Testis (tissue), 3 donors: ENCODE results near the gene BTRC. TPM values are rescaled to one million over a fixed set of nuclear protein-coding genes. Genes with fewer than 3 reads are reported as not detected.

Experiments
- DNase-seq: peaks from one replicate; pipeline ENCODE4 v3.0.0-alpha.2; 2019
- H3K27ac ChIP-seq, 2 donors: fragments of 200-600 bp; sonication (generic); one replicate each; pipeline ENCODE4 v1.5.1; 2019
- H3K27me3 ChIP-seq: fragments of 200-600 bp; sonication (generic); one replicate; pipeline ENCODE4 v1.5.1; 2019
- H3K36me3 ChIP-seq: fragments of 200-600 bp; sonication (generic); one replicate; pipeline ENCODE4 v1.5.1; 2017; ENCODE audit warnings: low read depth; ENCODE audit errors: missing control alignments
- H3K4me1 ChIP-seq: fragments of 200-600 bp; sonication (generic); one replicate; pipeline ENCODE4 v1.5.1; 2019
- H3K4me3 ChIP-seq, 2 donors: fragments of 200-600 bp; sonication (generic); one replicate each; pipeline ENCODE4 v1.5.1; 2017 to 2019
- H3K9me3 ChIP-seq: fragments of 200-600 bp; sonication (generic); one replicate; pipeline ENCODE4 v1.5.1; 2017
- POLR2A ChIP-seq: fragments of 450-650 bp; IDR thresholded peaks from one replicate; pipeline ENCODE4 v1.6.1; 2017; ENCODE audit warnings: antibody characterized with exemption, mild to moderate bottlenecking, moderate library complexity
- WGBS, 2 donors: methylation state at CpG; one replicate each; pipeline ENCODE4 v1.1.5; 2018; 5-methylcytosine and 5-hydroxymethylcytosine counted together
- intact Hi-C: fragments of 100-400 bp; cut with DNase I; formaldehyde crosslinking; loops from one replicate; pipeline ENCODE4 v1.15.1; 2023; ENCODE audit warnings: low total_unique reads
- polyA plus RNA-seq: library from polyadenylated mRNA; stranded (reverse); fragments of 350-450 nt; fragmentation: Illumina TruSeq; extraction: RNeasy Lipid Tissue Mini Kit (QIAGEN cat#74804); gene quantifications from one replicate; pipeline ENCODE4 v1.2.3, GENCODE V29; 2014; ENCODE audit warnings: low read depth, low replicate concordance; ENCODE audit not compliant: insufficient read depth
- total RNA-seq, 2 donors: library from RNA; depleted of rRNA; stranded (reverse); fragments of >200 nt; gene quantifications; one replicate each; pipeline ENCODE4 v1.2.3, GENCODE V29; 2016
- TF ChIP-seq, protein P1 (sequence below), 3 experiments: fragments of 450-650 bp in 2 of 3; fragments of 200-600 bp in 1 of 3; sonication (generic) in 1 of 3; IDR thresholded peaks; one replicate each; pipeline ENCODE4 v1.5.1; 2016 to 2019; ENCODE audit warnings: antibody characterized with exemption in 3 of 3, mild to moderate bottlenecking in 2 of 3, moderate library complexity in 1 of 3

BTRC gene
- total and polyA plus RNA-seq, 3 donors from 2014 or later, result 40.0 to 43.8 (median 41.0) TPM

DNA sequence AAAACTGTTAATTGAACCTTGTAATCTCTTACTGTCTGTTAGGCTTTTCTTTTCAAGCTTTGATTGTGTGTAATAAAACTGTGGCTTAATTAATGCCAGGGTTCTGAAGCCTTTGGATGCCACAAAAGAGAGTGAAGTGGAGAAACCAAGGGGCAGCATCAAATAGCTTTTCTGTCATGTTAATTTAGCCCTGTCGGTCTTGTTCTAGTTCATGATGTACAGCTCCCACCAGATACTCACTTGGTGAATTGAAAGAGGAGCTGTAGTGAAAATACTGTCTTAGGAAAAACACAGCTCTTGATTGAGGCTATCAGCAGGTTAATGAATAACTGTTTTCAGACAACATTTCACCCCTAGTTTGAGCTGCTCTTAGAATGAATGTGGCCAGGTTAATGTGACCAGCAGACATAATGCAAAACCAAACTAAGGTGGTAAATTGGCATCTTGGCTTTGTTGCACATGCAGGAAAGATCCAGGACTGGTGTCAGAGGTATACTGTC lies 139.9 kb downstream of the BTRC start:
- H3K9me3 ChIP-seq, result no peaks in the 10 kb centered on the region
- no peak for TF ChIP-seq POLR2A
- TF ChIP-seq, protein P1, sequence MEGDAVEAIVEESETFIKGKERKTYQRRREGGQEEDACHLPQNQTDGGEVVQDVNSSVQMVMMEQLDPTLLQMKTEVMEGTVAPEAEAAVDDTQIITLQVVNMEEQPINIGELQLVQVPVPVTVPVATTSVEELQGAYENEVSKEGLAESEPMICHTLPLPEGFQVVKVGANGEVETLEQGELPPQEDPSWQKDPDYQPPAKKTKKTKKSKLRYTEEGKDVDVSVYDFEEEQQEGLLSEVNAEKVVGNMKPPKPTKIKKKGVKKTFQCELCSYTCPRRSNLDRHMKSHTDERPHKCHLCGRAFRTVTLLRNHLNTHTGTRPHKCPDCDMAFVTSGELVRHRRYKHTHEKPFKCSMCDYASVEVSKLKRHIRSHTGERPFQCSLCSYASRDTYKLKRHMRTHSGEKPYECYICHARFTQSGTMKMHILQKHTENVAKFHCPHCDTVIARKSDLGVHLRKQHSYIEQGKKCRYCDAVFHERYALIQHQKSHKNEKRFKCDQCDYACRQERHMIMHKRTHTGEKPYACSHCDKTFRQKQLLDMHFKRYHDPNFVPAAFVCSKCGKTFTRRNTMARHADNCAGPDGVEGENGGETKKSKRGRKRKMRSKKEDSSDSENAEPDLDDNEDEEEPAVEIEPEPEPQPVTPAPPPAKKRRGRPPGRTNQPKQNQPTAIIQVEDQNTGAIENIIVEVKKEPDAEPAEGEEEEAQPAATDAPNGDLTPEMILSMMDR (IDR thresholded peaks at IDR 0.05), result no peak
- H3K4me1 ChIP-seq, result no peaks in the 10 kb centered on the region
- WGBS, 2 donors, result 65 to 74% methylated on average over 1 of the region's 1 CpG
- H3K4me3 ChIP-seq, result no peak overlapping the region
- no peaks in the 10 kb centered on the region for H3K27me3 ChIP-seq
- H3K36me3 ChIP-seq, result no peaks in the 10 kb centered on the region
- intact Hi-C loops, result no loop called here
- no peak for DNase-seq
- no peak overlapping the region for H3K27ac ChIP-seq

DNA sequence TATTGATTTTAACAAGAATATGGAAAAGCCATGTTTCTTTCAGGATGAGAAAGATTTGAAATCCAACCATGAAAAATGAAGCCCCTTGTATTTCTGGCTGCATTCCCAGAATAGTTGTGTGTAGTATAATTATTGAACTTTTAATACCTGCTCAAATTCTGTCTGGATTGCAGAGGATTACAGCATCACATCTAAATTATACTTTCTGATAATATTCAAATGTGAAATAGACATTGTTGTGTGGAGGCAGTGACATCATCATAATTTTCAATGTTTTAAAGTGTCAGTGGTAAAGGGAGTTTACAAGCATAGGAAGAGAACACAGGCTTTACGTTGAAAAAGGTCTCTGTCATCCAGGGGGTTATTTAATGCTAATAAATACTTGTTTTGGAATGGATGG lies 140.7 kb downstream of the BTRC start:
- 91 to 97% methylated on average over 1 of the region's 1 CpG for WGBS, 2 donors
- TF ChIP-seq POLR2A, result no peak
- TF ChIP-seq, protein P1 (IDR thresholded peaks at IDR 0.05), result no peak
- Histone ChIP-seq H3K9me3 (no peaks in the 10 kb centered on the region), H3K4me3 (no peak overlapping the region), H3K27me3 (no peaks in the 10 kb centered on the region), H3K27ac (no peak overlapping the region), H3K4me1 (no peaks in the 10 kb centered on the region), H3K36me3 (no peaks in the 10 kb centered on the region)
- intact Hi-C loops, result no loop called here
- no peak for DNase-seq

DNA sequence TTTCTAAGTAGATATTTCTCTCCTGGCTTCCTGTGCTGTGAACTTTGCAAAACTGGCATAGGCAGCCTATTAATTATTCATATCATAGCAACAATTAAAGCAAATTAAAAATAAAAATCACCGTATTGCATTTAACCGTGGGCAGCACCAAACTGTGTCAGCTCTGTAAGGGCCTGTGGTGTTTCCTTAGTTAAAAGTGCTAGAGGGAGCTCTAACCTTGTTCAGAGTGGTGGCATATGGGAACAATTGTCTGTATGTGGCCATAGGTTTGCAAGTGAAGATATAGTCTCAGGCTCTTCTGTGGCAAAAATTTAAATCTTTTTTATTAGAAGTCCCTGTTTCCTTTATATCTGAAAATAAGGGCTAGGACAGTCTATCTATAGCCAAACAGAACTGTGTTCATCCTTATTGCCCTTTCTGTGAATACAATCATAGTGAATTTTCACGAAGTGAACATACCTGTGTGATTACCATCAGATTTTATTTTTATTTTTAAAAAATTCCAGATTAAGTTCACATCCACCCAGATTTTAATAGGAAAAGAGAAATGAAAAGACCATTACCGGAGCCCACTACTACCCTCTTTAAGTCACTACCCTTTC lies 141.5 kb downstream of the BTRC start:
- 58 to 66% methylated on average over 4 of the region's 4 CpGs for WGBS, 2 donors
- no peak for DNase-seq
- TF ChIP-seq, protein P1 (IDR thresholded peaks at IDR 0.05), result no peak
- no peak for TF ChIP-seq POLR2A

DNA sequence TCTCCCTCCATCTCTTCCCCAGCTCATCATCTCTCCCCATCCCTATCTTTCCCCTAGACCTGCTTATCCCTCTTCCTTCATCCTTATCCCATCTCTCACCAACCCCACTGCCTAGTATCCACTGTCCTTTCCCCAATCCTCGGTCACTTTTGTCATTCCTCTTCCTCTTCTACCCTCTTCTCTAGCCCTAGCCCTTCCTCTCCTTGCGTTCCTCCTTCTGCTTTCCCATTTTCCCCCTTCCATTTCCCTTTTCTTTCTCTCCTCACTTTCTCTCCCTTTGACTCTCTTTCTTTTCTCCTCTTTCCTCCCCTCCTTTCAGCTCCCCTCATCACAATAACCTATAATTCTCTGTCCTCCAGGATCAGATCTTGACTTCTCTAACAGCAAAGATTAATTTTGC lies 150.5 kb downstream of the BTRC start:
- no peaks in the 10 kb centered on the region for H3K27me3 ChIP-seq
- 95 to 97% methylated on average over 1 to 2 of the region's 2 CpGs for WGBS, 2 donors
- H3K27ac ChIP-seq, result no peak overlapping the region
- no peak for TF ChIP-seq POLR2A
- TF ChIP-seq, protein P1 (IDR thresholded peaks at IDR 0.05), result no peak
- H3K4me1 ChIP-seq, result no peaks in the 10 kb centered on the region
- H3K36me3 ChIP-seq, result no peaks in the 10 kb centered on the region
- H3K4me3 ChIP-seq, result no peak overlapping the region
- DNase-seq, result no peak
- intact Hi-C loops, result no loop called here
- H3K9me3 ChIP-seq, result no peaks in the 10 kb centered on the region

More for the DNA sequence above, 141.5 kb downstream of the BTRC start:
- Histone ChIP-seq H3K36me3 (no peaks in the 10 kb centered on the region), H3K4me3 (no peak overlapping the region), H3K9me3 (no peaks in the 10 kb centered on the region), H3K27me3 (no peaks in the 10 kb centered on the region), H3K4me1 (no peaks in the 10 kb centered on the region), H3K27ac (no peak overlapping the region)
- intact Hi-C loops, result no loop called here
